Islet precursor cell (in vitro differentiated cells): ENCODE data around the gene TNS1.

ENCODE experiments used
- DNase-seq: peaks from one replicate; pipeline ENCODE4 v3.0.0-alpha.2; 2018

Gene TNS1

GRCh38 chr2:217863883-217864282 is 138.9 kb downstream of the TNS1 start:
- DNase-seq, result no peak

- DNase-seq, result no peak
Measured at GRCh38 chr2:217861334-217861877, 141.4 kb downstream of the TNS1 start.

GRCh38 chr2:217859926-217860325 is 142.9 kb downstream of the TNS1 start:
- no peak for DNase-seq

GRCh38 chr2:217858519-217859491 is 144.0 kb downstream of the TNS1 start:
- DNase-seq, result peak; percentile 97

GRCh38 chr2:217857624-217858506 is 144.9 kb downstream of the TNS1 start:
- DNase-seq, result no peak

- DNase-seq, result no peak
Measured at GRCh38 chr2:217856871-217857270, 145.9 kb downstream of the TNS1 start.

- no peak for DNase-seq
Measured at GRCh38 chr2:217856159-217856558, 146.6 kb downstream of the TNS1 start.

- DNase-seq, result no peak
Measured at GRCh38 chr2:217854684-217855420, 147.9 kb downstream of the TNS1 start.

GRCh38 chr2:217853961-217854360 is 148.8 kb downstream of the TNS1 start:
- DNase-seq, result no peak

- DNase-seq, result no peak
Measured at GRCh38 chr2:217853301-217853881, 149.4 kb downstream of the TNS1 start.

GRCh38 chr2:217852555-217853211 is 150.1 kb downstream of the TNS1 start:
- DNase-seq, result no peak

GRCh38 chr2:217851191-217852020 is 151.4 kb downstream of the TNS1 start:
- DNase-seq, result no peak

- no peak for DNase-seq
Measured at GRCh38 chr2:217849154-217849975, 153.4 kb downstream of the TNS1 start.

- no peak for DNase-seq
Measured at GRCh38 chr2:217848351-217848957, 154.3 kb downstream of the TNS1 start.

GRCh38 chr2:217847552-217848350 is 155.0 kb downstream of the TNS1 start:
- no peak for DNase-seq

GRCh38 chr2:217847115-217847514 is 155.7 kb downstream of the TNS1 start:
- DNase-seq, result no peak

GRCh38 chr2:217846321-217846743 is 156.5 kb downstream of the TNS1 start:
- no peak for DNase-seq

GRCh38 chr2:217845301-217845700 is 157.5 kb downstream of the TNS1 start:
- no peak for DNase-seq
